Neural cell (in vitro differentiated cells): ENCODE data around the gene CADM1. TPM values are rescaled to one million over a fixed set of nuclear protein-coding genes. Genes with fewer than 3 reads are reported as not detected.

Experiments used
- H2AFZ ChIP-seq: fragments of 200-600, 300-800 bp; sonication (generic), shearing (Covaris generic); 2 replicates; pipeline ENCODE4 v1.6.0; 2014; ENCODE audit warnings: low read depth, mild to moderate bottlenecking, antibody characterized with exemption, low read length, moderate library complexity
- H3F3A ChIP-seq: fragments of 200-600 bp; shearing (Covaris generic); 2 replicates; pipeline ENCODE4 v1.6.1; 2016; ENCODE audit warnings: mild to moderate bottlenecking, moderate library complexity, mixed read lengths, antibody characterized with exemption, low read length; ENCODE audit not compliant: insufficient read depth, poor library complexity, severe bottlenecking
- H3K27ac ChIP-seq: fragments of 200-600, 300-800 bp; sonication (generic), shearing (Covaris generic); 2 replicates; pipeline ENCODE4 v1.5.1; 2014; ENCODE audit warnings: mild to moderate bottlenecking, low read length, moderate library complexity
- H3K27me3 ChIP-seq: fragments of 300-800, 200-600 bp; sonication (generic), shearing (Covaris generic); 2 replicates; pipeline ENCODE4 v1.6.0; 2014; ENCODE audit warnings: mild to moderate bottlenecking, low read depth, low read length, moderate library complexity; ENCODE audit not compliant: insufficient read depth
- H3K36me3 ChIP-seq: fragments of 300-800, 200-600 bp; sonication (generic), shearing (Covaris generic); 2 replicates; pipeline ENCODE4 v1.5.1; 2014; ENCODE audit warnings: mild to moderate bottlenecking, antibody characterized with exemption, low read length, moderate library complexity; ENCODE audit not compliant: insufficient read depth
- H3K4me2 ChIP-seq: fragments of 300-800, 200-600 bp; sonication (generic), shearing (Covaris generic); 2 replicates; pipeline ENCODE4 v1.6.0; 2014; ENCODE audit warnings: mild to moderate bottlenecking, low read length
- H3K4me3 ChIP-seq: fragments of 300-800, 200-600 bp; sonication (generic), shearing (Covaris generic); 2 replicates; pipeline ENCODE4 v1.5.1; 2014; ENCODE audit warnings: mild to moderate bottlenecking, low read length, moderate library complexity
- H3K79me2 ChIP-seq: fragments of 200-600 bp; shearing (Covaris generic); replicated peaks from 2 replicates; pipeline ENCODE4 v1.6.0; 2014; ENCODE audit warnings: mild to moderate bottlenecking, low read length, moderate library complexity; ENCODE audit not compliant: insufficient read depth
- H3K9ac ChIP-seq: fragments of 300-800, 200-600 bp; sonication (generic), shearing (Covaris generic); 2 replicates; pipeline ENCODE4 v1.6.1; 2016; ENCODE audit warnings: mild to moderate bottlenecking, low read length, mixed read lengths
- H3K9me2 ChIP-seq: fragments of 200-600 bp; shearing (Covaris generic); 2 replicates; pipeline ENCODE4 v1.6.1; 2016; ENCODE audit warnings: mild to moderate bottlenecking, low read length, mixed read lengths; ENCODE audit not compliant: insufficient read depth
- H3K9me3 ChIP-seq: fragments of 200-600, 300-800 bp; sonication (generic), shearing (Covaris generic); 2 replicates; pipeline ENCODE4 v1.6.1; 2016; ENCODE audit warnings: mild to moderate bottlenecking, mixed run types, low read length, moderate library complexity, mixed read lengths
- H4K20me1 ChIP-seq: fragments of 200-600 bp; shearing (Covaris generic); 2 replicates; pipeline ENCODE4 v1.6.1; 2016; ENCODE audit warnings: mild to moderate bottlenecking, mixed run types; ENCODE audit not compliant: insufficient read depth
- EP300 ChIP-seq: fragments of 450-650 bp; conservative IDR thresholded peaks from 2 replicates; pipeline ENCODE4 v1.6.1; 2014; ENCODE audit warnings: antibody characterized with exemption, mild to moderate bottlenecking, moderate library complexity; ENCODE audit not compliant: poor library complexity, severe bottlenecking
- EZH2 ChIP-seq: fragments of 200-600, 300-800 bp; shearing (Covaris generic), sonication (generic); IDR thresholded peaks from 2 replicates; pipeline ENCODE4 v1.6.1; 2014; ENCODE audit warnings: antibody characterized with exemption, low read length, borderline replicate concordance, mild to moderate bottlenecking; ENCODE audit not compliant: insufficient read depth, poor library complexity, severe bottlenecking
- MXI1 ChIP-seq: fragments of 450-650 bp; conservative IDR thresholded peaks from 2 replicates; pipeline ENCODE4 v1.6.1; 2014; ENCODE audit warnings: antibody characterized with exemption, mild to moderate bottlenecking; ENCODE audit not compliant: poor library complexity, severe bottlenecking
- POLR2AphosphoS5 ChIP-seq: IDR thresholded peaks from 2 replicates; pipeline ENCODE4 v1.6.1; 2012
- RAD21 ChIP-seq: fragments of 450-650 bp; conservative IDR thresholded peaks from 2 replicates; pipeline ENCODE4 v1.6.1; 2014; ENCODE audit warnings: antibody characterized with exemption, mild to moderate bottlenecking, moderate library complexity
- SMC3 ChIP-seq: fragments of 450-650 bp; conservative IDR thresholded peaks from 2 replicates; pipeline ENCODE4 v1.6.1; 2014; ENCODE audit warnings: antibody characterized with exemption, mild to moderate bottlenecking, moderate library complexity; ENCODE audit not compliant: poor library complexity
- TAF1 ChIP-seq: IDR thresholded peaks from 2 replicates; pipeline ENCODE4 v1.6.1; 2012; ENCODE audit warnings: low read depth
- polyA plus RNA-seq: library from polyadenylated mRNA; depleted of rRNA; stranded (reverse); fragments of >200 nt; gene quantifications from 2 replicates; pipeline ENCODE4 v1.2.3, GENCODE V29; 2014
- TF ChIP-seq, protein P1 (sequence below): fragments of 450-650 bp; IDR thresholded peaks from 2 replicates; pipeline ENCODE4 v1.5.1; 2014; ENCODE audit warnings: antibody characterized with exemption, mild to moderate bottlenecking, moderate library complexity; ENCODE audit not compliant: poor library complexity, severe bottlenecking
- TF ChIP-seq, protein P2 (sequence below): IDR thresholded peaks from 2 replicates; pipeline ENCODE4 v1.6.1; 2012; ENCODE audit warnings: borderline replicate concordance

The CADM1 gene
- polyA plus RNA-seq, 1 donor from 2014 or later = 92.1 TPM

DNA sequence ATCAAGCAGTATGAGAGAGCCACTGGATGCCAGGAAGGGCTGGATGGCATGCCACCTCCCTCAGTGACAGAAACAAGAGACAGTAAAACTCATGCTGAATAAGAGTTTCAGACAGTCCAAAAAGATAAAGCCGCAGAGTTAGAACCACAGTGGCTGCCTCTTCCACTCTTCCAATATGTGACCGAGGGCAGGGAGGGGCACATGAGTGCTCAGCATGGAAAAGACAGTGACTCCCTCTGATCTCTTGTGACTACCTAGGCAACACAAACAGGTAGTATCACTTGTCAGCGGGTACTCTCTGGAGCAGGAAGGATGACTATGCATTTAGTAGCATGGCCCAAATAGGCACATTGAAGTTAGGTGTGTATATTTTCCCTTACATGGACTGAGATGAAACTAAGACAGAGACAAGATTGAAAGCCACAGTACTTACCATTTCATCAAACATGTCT lies 295.4 kb downstream of the CADM1 start:
- Histone ChIP-seq H3K4me2 (no peak overlapping the region), H4K20me1 (no peaks in the 10 kb centered on the region), H2AFZ (no peak overlapping the region), H3K9me3 (no peaks in the 10 kb centered on the region), H3K9ac (no peak overlapping the region), H3K4me3 (no peak overlapping the region), H3K9me2 (no peaks in the 10 kb centered on the region), H3K27ac (no peak overlapping the region), H3F3A (no peaks in the 10 kb centered on the region), H3K36me3 (no peaks in the 10 kb centered on the region), H3K27me3 (no peaks in the 10 kb centered on the region), H3K79me2 (no peaks in the 10 kb centered on the region)
- TF ChIP-seq, protein P1, sequence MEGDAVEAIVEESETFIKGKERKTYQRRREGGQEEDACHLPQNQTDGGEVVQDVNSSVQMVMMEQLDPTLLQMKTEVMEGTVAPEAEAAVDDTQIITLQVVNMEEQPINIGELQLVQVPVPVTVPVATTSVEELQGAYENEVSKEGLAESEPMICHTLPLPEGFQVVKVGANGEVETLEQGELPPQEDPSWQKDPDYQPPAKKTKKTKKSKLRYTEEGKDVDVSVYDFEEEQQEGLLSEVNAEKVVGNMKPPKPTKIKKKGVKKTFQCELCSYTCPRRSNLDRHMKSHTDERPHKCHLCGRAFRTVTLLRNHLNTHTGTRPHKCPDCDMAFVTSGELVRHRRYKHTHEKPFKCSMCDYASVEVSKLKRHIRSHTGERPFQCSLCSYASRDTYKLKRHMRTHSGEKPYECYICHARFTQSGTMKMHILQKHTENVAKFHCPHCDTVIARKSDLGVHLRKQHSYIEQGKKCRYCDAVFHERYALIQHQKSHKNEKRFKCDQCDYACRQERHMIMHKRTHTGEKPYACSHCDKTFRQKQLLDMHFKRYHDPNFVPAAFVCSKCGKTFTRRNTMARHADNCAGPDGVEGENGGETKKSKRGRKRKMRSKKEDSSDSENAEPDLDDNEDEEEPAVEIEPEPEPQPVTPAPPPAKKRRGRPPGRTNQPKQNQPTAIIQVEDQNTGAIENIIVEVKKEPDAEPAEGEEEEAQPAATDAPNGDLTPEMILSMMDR = no peak
- no peak for TF ChIP-seq POLR2AphosphoS5
- no peak for TF ChIP-seq EP300
- TF ChIP-seq SMC3 = no peak
- TF ChIP-seq, protein P2, sequence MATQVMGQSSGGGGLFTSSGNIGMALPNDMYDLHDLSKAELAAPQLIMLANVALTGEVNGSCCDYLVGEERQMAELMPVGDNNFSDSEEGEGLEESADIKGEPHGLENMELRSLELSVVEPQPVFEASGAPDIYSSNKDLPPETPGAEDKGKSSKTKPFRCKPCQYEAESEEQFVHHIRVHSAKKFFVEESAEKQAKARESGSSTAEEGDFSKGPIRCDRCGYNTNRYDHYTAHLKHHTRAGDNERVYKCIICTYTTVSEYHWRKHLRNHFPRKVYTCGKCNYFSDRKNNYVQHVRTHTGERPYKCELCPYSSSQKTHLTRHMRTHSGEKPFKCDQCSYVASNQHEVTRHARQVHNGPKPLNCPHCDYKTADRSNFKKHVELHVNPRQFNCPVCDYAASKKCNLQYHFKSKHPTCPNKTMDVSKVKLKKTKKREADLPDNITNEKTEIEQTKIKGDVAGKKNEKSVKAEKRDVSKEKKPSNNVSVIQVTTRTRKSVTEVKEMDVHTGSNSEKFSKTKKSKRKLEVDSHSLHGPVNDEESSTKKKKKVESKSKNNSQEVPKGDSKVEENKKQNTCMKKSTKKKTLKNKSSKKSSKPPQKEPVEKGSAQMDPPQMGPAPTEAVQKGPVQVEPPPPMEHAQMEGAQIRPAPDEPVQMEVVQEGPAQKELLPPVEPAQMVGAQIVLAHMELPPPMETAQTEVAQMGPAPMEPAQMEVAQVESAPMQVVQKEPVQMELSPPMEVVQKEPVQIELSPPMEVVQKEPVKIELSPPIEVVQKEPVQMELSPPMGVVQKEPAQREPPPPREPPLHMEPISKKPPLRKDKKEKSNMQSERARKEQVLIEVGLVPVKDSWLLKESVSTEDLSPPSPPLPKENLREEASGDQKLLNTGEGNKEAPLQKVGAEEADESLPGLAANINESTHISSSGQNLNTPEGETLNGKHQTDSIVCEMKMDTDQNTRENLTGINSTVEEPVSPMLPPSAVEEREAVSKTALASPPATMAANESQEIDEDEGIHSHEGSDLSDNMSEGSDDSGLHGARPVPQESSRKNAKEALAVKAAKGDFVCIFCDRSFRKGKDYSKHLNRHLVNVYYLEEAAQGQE = no peak
- no peak for TF ChIP-seq RAD21
- TF ChIP-seq TAF1 = no peak
- no peak for TF ChIP-seq MXI1
- TF ChIP-seq EZH2 = no peak

DNA sequence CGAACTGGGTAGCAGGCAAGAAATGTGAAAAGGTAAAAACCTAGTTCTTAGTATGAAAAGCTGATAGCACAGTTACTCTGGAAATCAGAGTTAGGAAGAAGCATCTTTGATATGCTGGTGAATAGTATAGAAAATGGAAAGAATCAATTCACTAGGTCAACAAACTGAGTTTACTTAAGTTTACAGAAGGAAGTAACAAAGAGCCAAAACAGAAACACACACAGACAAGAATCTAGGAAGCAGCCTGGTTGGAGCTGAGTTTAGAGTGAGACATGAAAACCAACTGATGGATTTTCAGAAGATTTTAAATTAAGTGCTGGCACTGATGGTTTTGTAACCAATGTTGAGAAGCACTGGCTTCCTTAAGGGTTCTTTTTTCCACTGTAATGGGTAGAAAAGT lies 296.3 kb downstream of the CADM1 start:
- Histone ChIP-seq H3K4me2 (no peak overlapping the region), H3K4me3 (no peak overlapping the region), H4K20me1 (no peaks in the 10 kb centered on the region), H3K27me3 (no peaks in the 10 kb centered on the region), H3F3A (no peaks in the 10 kb centered on the region), H3K9ac (no peak overlapping the region), H3K9me2 (no peaks in the 10 kb centered on the region), H3K36me3 (no peaks in the 10 kb centered on the region), H3K9me3 (no peaks in the 10 kb centered on the region), H2AFZ (no peak overlapping the region), H3K79me2 (no peaks in the 10 kb centered on the region), H3K27ac (no peak overlapping the region)
- TF ChIP-seq EZH2 (no peak), MXI1 (no peak), TAF1 (no peak), POLR2AphosphoS5 (no peak), SMC3 (no peak), EP300 (no peak), RAD21 (no peak)
- TF ChIP-seq, protein P2 = no peak
- TF ChIP-seq, protein P1 = no peak
